Thoracic aorta (tissue), 2 donors: ENCODE measurements around the gene PGAM2. TPM values are rescaled to one million over a fixed set of nuclear protein-coding genes. Genes with fewer than 3 reads are reported as not detected.

Experiments used
- ATAC-seq: fragments of 150-250 bp; one replicate; pipeline ENCODE4 v1.8.0; 2017; ENCODE audit warnings: low read depth; ENCODE audit not compliant: insufficient number of reproducible peaks, low FRiP score
- DNase-seq: peaks from one replicate; pipeline ENCODE4 v3.0.0-alpha.2; 2020; ENCODE audit warnings: low spot score
- H3K27ac ChIP-seq, 2 donors: fragments of 200-600 bp; sonication (generic); 1 replicate in 1 of 2; 2 replicates in 1 of 2; pipeline ENCODE4 v1.5.1; 2016; ENCODE audit warnings: mild to moderate bottlenecking in 2 of 2, moderate library complexity in 2 of 2
- H3K27me3 ChIP-seq: fragments of 200-600 bp; sonication (generic); replicated peaks from 2 replicates; pipeline ENCODE4 v1.6.0; 2016; ENCODE audit warnings: mild to moderate bottlenecking; ENCODE audit not compliant: insufficient read depth
- H3K36me3 ChIP-seq: fragments of 200-600 bp; sonication (generic); one replicate; pipeline ENCODE4 v1.5.1; 2016
- H3K4me1 ChIP-seq, 2 donors: fragments of 200-600 bp; sonication (generic); 1 replicate in 1 of 2; 2 replicates in 1 of 2; pipeline versions ENCODE4 v1.5.1 to v1.6.0; 2016; ENCODE audit warnings: low read depth in 2 of 2, mild to moderate bottlenecking in 1 of 2; ENCODE audit not compliant: control insufficient read depth in 1 of 2
- H3K4me3 ChIP-seq: fragments of 200-600 bp; sonication (generic); 2 replicates; pipeline ENCODE4 v1.5.1; 2016; ENCODE audit warnings: mild to moderate bottlenecking
- H3K9me3 ChIP-seq: fragments of 200-600 bp; sonication (generic); 2 replicates; pipeline ENCODE4 v1.5.1; 2016
- total RNA-seq, 2 donors: library from RNA; depleted of rRNA; stranded (reverse); fragments of >200 nt; gene quantifications; one replicate each; pipeline versions ENCODE4 v1.1.0 to v1.2.3, GENCODE V29; 2016
- TF ChIP-seq, protein P1 (sequence below): fragments of 200-600 bp; sonication (generic); IDR thresholded peaks from one replicate; pipeline ENCODE4 v1.5.1; 2019; ENCODE audit warnings: antibody characterized with exemption

Gene PGAM2
- total RNA-seq, 2 donors from 2014 or later, result 1.8 to 9.5 TPM

DNA sequence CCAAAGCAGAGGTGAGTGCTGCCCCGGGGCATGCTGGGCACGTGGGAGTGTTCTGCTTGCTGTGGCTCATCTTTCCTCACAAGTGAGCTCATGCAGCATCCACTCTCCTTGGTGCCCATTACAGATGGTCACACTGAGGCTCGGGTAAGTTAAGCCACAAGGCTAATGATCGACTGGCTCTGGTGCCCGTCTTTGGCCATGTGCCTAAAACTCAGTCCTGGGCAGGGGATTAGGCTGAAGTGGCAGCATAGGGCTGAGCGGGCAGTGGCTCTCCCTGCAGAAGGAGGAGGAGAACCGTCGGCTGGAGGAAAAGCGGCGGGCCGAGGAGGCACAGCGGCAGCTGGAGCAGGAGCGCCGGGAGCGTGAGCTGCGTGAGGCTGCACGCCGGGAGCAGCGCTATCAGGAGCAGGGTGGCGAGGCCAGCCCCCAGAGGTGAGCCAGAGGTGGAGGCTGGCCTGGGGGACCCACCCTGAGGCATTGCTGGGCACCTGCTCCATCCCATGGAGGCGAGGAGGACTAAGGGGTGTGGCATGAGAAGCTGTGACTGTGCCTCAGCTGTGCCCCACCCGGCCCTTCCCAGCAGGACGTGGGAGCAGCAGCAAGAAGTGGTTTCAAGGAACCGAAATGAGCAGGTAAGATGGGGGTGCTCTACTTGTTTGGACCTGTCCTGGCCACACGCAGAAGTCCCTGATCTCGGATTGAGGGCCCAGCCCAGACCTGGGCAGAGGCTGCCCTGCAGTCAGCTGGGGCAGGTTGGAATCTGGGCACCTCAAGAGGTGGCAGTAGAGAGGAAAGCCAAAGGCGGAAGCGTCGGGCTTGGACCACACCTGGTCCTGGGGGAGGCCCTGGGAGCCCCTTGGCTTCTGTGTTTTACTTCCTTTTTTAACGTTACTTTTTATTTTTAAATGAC lies 7.3 kb downstream of the PGAM2 start:
- no peak overlapping the region for H3K27ac ChIP-seq
- peaks cover 0 to 6% of the 10 kb centered on the region in 2 donors for H3K4me1 ChIP-seq
- H3K4me3 ChIP-seq, result no peak overlapping the region
- H3K9me3 ChIP-seq, result no peaks in the 10 kb centered on the region
- DNase-seq, result no peak
- H3K27me3 ChIP-seq, result no peaks in the 10 kb centered on the region
- TF ChIP-seq, protein P1, sequence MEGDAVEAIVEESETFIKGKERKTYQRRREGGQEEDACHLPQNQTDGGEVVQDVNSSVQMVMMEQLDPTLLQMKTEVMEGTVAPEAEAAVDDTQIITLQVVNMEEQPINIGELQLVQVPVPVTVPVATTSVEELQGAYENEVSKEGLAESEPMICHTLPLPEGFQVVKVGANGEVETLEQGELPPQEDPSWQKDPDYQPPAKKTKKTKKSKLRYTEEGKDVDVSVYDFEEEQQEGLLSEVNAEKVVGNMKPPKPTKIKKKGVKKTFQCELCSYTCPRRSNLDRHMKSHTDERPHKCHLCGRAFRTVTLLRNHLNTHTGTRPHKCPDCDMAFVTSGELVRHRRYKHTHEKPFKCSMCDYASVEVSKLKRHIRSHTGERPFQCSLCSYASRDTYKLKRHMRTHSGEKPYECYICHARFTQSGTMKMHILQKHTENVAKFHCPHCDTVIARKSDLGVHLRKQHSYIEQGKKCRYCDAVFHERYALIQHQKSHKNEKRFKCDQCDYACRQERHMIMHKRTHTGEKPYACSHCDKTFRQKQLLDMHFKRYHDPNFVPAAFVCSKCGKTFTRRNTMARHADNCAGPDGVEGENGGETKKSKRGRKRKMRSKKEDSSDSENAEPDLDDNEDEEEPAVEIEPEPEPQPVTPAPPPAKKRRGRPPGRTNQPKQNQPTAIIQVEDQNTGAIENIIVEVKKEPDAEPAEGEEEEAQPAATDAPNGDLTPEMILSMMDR, result no peak
- H3K36me3 ChIP-seq, result peaks cover 66% of the 10 kb centered on the region
- ATAC-seq, result no peak

DNA sequence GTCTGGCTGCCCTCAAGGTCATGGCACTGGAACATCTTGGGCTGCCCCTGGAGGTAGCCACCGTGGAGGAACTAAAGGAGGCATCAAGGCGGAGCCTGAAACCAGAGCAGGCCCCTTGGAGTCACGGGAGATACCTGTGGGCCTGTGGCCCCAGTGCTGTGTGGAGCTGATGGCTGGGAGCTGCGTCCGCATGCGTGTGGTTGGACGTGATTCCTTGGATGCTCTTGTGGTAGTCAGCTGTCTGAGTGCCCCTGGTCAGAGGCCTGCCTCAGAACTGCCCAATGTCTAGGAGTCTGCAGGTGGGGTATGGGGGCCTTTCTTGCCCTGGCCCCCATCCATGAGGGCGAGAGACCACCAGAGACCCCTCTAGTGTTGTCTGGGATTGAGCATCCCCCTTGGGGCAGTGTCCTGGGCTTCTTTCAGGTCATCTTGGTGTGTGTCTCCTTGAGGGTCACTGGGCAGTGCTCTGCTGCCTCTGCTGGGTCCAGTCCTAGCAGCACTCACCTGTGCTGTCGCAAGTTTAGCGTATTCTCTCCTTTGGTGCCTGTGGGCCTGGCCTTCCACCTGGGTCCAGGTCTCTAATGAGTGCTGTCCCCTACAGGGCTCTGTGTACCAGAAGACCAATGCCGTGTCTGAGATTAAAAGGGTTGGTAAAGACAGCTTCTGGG lies 8.1 kb downstream of the PGAM2 start:
- TF ChIP-seq, protein P1, result no peak
- no peak for DNase-seq
- H3K4me3 ChIP-seq, result no peak overlapping the region
- no peaks in the 10 kb centered on the region for H3K27me3 ChIP-seq
- no peak overlapping the region for H3K27ac ChIP-seq
- H3K9me3 ChIP-seq, result no peaks in the 10 kb centered on the region
- H3K36me3 ChIP-seq, result peaks cover 74% of the 10 kb centered on the region
- H3K4me1 ChIP-seq, result no peaks in the 10 kb centered on the region
- no peak for ATAC-seq

DNA sequence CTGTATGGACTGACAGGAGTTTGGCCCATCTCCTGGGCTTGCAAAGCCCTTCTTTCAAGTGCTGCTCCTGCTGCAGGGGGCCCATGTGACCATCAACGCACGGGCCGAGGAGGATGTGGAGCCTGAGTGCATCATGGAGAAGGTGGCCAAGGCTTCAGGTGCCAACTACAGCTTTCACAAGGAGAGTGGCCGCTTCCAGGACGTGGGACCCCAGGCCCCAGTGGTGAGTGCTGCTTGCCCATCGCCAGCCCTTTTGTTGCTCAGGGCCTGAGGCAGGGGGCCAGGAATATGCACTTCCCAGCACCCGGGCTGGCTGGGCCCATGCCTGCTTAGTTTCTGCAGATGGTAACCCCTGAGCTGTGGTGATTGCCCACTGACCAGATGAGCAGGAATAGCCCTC lies 8.7 kb downstream of the PGAM2 start:
- Histone ChIP-seq H3K27ac (no peak overlapping the region), H3K27me3 (no peaks in the 10 kb centered on the region), H3K9me3 (no peaks in the 10 kb centered on the region), H3K4me3 (no peak overlapping the region), H3K4me1 (no peaks in the 10 kb centered on the region), H3K36me3 (peaks cover 76% of the 10 kb centered on the region)
- DNase-seq, result no peak
- TF ChIP-seq, protein P1, result no peak
- ATAC-seq, result no peak

DNA sequence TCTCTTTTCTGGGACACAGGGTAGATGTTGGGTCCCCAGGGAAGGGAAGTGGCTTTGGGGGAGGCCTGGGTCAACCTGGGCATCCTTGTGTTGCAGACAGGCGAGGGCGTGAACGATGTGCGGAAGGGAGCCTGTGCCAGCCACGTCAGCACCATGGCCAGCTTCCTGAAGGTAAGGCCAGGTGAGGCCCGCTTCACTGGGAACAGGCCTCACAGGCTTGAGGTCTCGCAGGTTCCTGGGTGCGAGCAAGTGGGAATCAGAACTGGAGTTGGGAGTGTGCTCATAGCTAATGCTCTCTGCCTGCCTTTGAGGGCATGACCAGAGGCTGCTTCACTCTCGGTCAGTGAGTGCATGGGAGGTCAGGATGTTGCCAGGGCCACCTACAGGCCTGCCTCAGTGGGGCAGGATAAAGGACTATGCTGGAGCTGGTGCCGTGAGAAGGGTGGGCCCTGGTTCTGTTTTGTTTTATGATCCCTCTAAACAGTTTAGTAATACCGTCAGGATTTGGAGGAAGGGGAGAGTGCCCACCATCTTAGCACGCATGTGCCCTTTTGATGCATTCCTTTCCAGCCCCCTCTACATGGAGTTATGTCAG lies 12.5 kb downstream of the PGAM2 start:
- no peak for DNase-seq
- no peak for ATAC-seq
- no peaks in the 10 kb centered on the region for H3K9me3 ChIP-seq
- no peak overlapping the region for H3K27ac ChIP-seq
- TF ChIP-seq, protein P1, result no peak
- no peak overlapping the region for H3K4me3 ChIP-seq
- H3K36me3 ChIP-seq, result peaks cover 60% of the 10 kb centered on the region
- no peaks in the 10 kb centered on the region for H3K27me3 ChIP-seq
- H3K4me1 ChIP-seq, result peaks cover 0 to 6% of the 10 kb centered on the region in 2 donors
